HEK293 (cell line): ENCODE data around the gene SOAT2.

ENCODE experiments used
- CTCF ChIA-PET: fragments of 350-600 bp; formaldehyde crosslinking; extraction: SDS; loops from one replicate; lab custom pipeline; 2021; ENCODE audit warnings: antibody characterized with exemption; lab: Yijun Ruan, JAX
- POLR2A ChIA-PET: fragments of 300-600 bp; formaldehyde crosslinking; extraction: SDS; loops from one replicate; lab custom pipeline; 2020; ENCODE audit warnings: antibody characterized with exemption, inconsistent platforms; lab: Yijun Ruan, JAX
- H3K27ac ChIP-seq: fragments of 200-500 bp; sonication (Bioruptor generic); 2 replicates; pipeline ENCODE4 v1.5.1; 2014; ENCODE audit warnings: low read depth, low read length, control low read depth, inconsistent platforms; ENCODE audit errors: extremely low read depth
- H3K36me3 ChIP-seq, 2 experiments: fragments of 200-500 bp in 1 of 2; sonication (Bioruptor generic) in 1 of 2; 1 replicate in 1 of 2; 2 replicates in 1 of 2; pipeline ENCODE4 v1.5.1; 2014 to 2017; ENCODE audit warnings: inconsistent platforms in 2 of 2, low read length in 2 of 2; ENCODE audit not compliant: control insufficient read depth in 2 of 2, insufficient read depth in 1 of 2
- H3K4me1 ChIP-seq: fragments of 200-500 bp; sonication (Bioruptor generic); 2 replicates; pipeline ENCODE4 v1.5.1; 2014; ENCODE audit warnings: mild to moderate bottlenecking, low read length, inconsistent platforms; ENCODE audit not compliant: control insufficient read depth, insufficient read depth
- H3K4me3 ChIP-seq: 2 replicates; pipeline ENCODE4 v1.5.1; 2011; ENCODE audit warnings: low read depth, mild to moderate bottlenecking, control low read depth, low read length, moderate library complexity
- H3K9me3 ChIP-seq: fragments of 200-500 bp; sonication (Bioruptor generic); 2 replicates; pipeline ENCODE4 v1.5.1; 2014; ENCODE audit warnings: low read depth, low read length, inconsistent platforms; ENCODE audit not compliant: control insufficient read depth, insufficient read depth
- AEBP2 ChIP-seq: fragments of 450-650 bp; formaldehyde crosslinking; IDR thresholded peaks from 2 replicates; pipeline ENCODE4 v1.5.1; 2016; ENCODE audit warnings: missing biosample characterization, missing genetic modification characterization, borderline replicate concordance
- ATF2 ChIP-seq: fragments of 450-650 bp; formaldehyde crosslinking; IDR thresholded peaks from 2 replicates; pipeline ENCODE4 v1.5.1; 2016; ENCODE audit warnings: missing biosample characterization, missing genetic modification characterization, low read depth
- INSM2 ChIP-seq: fragments of 450-650 bp; formaldehyde crosslinking; IDR thresholded peaks from 2 replicates; pipeline ENCODE4 v1.5.1; 2016; ENCODE audit warnings: missing biosample characterization, missing genetic modification characterization
- KLF16 ChIP-seq: fragments of 450-650 bp; formaldehyde crosslinking; IDR thresholded peaks from 2 replicates; pipeline ENCODE4 v1.5.1; 2017; ENCODE audit warnings: missing biosample characterization, missing genetic modification characterization
- PATZ1 ChIP-seq: fragments of 450-650 bp; formaldehyde crosslinking; IDR thresholded peaks from 2 replicates; pipeline ENCODE4 v1.5.1; 2016; ENCODE audit warnings: missing biosample characterization, missing genetic modification characterization
- SP3 ChIP-seq: fragments of 450-650 bp; formaldehyde crosslinking; IDR thresholded peaks from 2 replicates; pipeline ENCODE4 v1.5.1; 2016; ENCODE audit warnings: missing biosample characterization, missing genetic modification characterization
- ZBTB17 ChIP-seq: fragments of 450-650 bp; formaldehyde crosslinking; IDR thresholded peaks from 2 replicates; pipeline ENCODE4 v1.5.1; 2016; ENCODE audit warnings: missing biosample characterization, missing genetic modification characterization
- ZFHX2 ChIP-seq: fragments of 450-650 bp; formaldehyde crosslinking; conservative IDR thresholded peaks from 2 replicates; pipeline ENCODE4 v1.5.1; 2016; ENCODE audit warnings: missing biosample characterization, missing genetic modification characterization
- ZNF10 ChIP-seq: fragments of 450-650 bp; formaldehyde crosslinking; IDR thresholded peaks from 2 replicates; pipeline ENCODE4 v1.5.1; 2017; ENCODE audit warnings: missing biosample characterization, missing genetic modification characterization
- ZNF184 ChIP-seq: fragments of 450-650 bp; IDR thresholded peaks from 2 replicates; pipeline ENCODE4 v1.5.1; 2018; ENCODE audit warnings: missing biosample characterization, mild to moderate bottlenecking, missing genetic modification characterization
- ZNF514 ChIP-seq: fragments of 450-650 bp; formaldehyde crosslinking; IDR thresholded peaks from 2 replicates; pipeline ENCODE4 v1.5.1; 2016; ENCODE audit warnings: missing biosample characterization, missing genetic modification characterization
- TF ChIP-seq, protein P1 (sequence below): fragments of 450-650 bp; formaldehyde crosslinking; conservative IDR thresholded peaks from 2 replicates; pipeline ENCODE4 v1.5.1; 2016; ENCODE audit warnings: low read depth, missing biosample characterization, missing genetic modification characterization
- TF ChIP-seq, protein P2 (sequence below): fragments of 450-650 bp; formaldehyde crosslinking; IDR thresholded peaks from 2 replicates; pipeline ENCODE4 v1.5.1; 2016; ENCODE audit warnings: missing biosample characterization, missing genetic modification characterization

The SOAT2 gene

GRCh38 chr12:53170215-53170614 is 66.9 kb downstream of the SOAT2 start (continued):
- TF ChIP-seq INSM2 (tag by site-specific recombination) (no peak), ZNF184 (no peak)
- TF ChIP-seq, all 188 proteins: peak for 1

GRCh38 chr12:53170876-53171724 is 67.8 kb downstream of the SOAT2 start:
- Histone ChIP-seq H3K4me1 (peaks cover 14% of the 10 kb centered on the region), H3K4me3 (no peak overlapping the region), H3K27ac (no peak overlapping the region; the same call in 1 of the 2 replicates), H3K36me3 (peaks cover 0 to 21% of the 10 kb centered on the region in 2 experiments; a peak in 2 of 3 replicates), H3K9me3 (no peaks in the 10 kb centered on the region)
- ChIA-PET POLR2A (interaction anchor here (1.5 to 2.9 kb wide), 4 partner anchors 10 to 123 kb away, joined by 3 to 18 read pairs (median 4); partner anchors contain the start of genes CSAD and ZNF740), CTCF (interaction anchor here (0.6 to 6.2 kb wide), 5 partner anchors 9 to 150 kb away, joined by 3 to 52 read pairs (median 3); partner anchors contain the start of gene ZNF740)
- no peak for TF ChIP-seq KLF16 (tag by site-specific recombination)
- TF ChIP-seq SP3 (tag by site-specific recombination), result peak; percentile 37; the same call in 1 of the 2 replicates
- TF ChIP-seq, protein P1, sequence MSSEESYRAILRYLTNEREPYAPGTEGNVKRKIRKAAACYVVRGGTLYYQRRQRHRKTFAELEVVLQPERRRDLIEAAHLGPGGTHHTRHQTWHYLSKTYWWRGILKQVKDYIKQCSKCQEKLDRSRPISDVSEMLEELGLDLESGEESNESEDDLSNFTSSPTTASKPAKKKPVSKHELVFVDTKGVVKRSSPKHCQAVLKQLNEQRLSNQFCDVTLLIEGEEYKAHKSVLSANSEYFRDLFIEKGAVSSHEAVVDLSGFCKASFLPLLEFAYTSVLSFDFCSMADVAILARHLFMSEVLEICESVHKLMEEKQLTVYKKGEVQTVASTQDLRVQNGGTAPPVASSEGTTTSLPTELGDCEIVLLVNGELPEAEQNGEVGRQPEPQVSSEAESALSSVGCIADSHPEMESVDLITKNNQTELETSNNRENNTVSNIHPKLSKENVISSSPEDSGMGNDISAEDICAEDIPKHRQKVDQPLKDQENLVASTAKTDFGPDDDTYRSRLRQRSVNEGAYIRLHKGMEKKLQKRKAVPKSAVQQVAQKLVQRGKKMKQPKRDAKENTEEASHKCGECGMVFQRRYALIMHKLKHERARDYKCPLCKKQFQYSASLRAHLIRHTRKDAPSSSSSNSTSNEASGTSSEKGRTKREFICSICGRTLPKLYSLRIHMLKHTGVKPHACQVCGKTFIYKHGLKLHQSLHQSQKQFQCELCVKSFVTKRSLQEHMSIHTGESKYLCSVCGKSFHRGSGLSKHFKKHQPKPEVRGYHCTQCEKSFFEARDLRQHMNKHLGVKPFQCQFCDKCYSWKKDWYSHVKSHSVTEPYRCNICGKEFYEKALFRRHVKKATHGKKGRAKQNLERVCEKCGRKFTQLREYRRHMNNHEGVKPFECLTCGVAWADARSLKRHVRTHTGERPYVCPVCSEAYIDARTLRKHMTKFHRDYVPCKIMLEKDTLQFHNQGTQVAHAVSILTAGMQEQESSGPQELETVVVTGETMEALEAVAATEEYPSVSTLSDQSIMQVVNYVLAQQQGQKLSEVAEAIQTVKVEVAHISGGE (tag by site-specific recombination), result no peak
- no peak for TF ChIP-seq AEBP2 (tag by site-specific recombination)
- no peak for TF ChIP-seq ATF2 (tag by site-specific recombination)
- TF ChIP-seq ZBTB17 (tag by site-specific recombination), result no peak
- TF ChIP-seq, protein P2, sequence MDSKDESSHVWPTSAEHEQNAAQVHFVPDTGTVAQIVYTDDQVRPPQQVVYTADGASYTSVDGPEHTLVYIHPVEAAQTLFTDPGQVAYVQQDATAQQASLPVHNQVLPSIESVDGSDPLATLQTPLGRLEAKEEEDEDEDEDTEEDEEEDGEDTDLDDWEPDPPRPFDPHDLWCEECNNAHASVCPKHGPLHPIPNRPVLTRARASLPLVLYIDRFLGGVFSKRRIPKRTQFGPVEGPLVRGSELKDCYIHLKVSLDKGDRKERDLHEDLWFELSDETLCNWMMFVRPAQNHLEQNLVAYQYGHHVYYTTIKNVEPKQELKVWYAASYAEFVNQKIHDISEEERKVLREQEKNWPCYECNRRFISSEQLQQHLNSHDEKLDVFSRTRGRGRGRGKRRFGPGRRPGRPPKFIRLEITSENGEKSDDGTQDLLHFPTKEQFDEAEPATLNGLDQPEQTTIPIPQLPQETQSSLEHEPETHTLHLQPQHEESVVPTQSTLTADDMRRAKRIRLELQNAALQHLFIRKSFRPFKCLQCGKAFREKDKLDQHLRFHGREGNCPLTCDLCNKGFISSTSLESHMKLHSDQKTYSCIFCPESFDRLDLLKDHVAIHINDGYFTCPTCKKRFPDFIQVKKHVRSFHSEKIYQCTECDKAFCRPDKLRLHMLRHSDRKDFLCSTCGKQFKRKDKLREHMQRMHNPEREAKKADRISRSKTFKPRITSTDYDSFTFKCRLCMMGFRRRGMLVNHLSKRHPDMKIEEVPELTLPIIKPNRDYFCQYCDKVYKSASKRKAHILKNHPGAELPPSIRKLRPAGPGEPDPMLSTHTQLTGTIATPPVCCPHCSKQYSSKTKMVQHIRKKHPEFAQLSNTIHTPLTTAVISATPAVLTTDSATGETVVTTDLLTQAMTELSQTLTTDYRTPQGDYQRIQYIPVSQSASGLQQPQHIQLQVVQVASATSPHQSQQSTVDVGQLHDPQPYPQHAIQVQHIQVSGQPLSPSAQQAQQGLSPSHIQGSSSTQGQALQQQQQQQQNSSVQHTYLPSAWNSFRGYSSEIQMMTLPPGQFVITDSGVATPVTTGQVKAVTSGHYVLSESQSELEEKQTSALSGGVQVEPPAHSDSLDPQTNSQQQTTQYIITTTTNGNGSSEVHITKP, result peak; percentile 71
- TF ChIP-seq PATZ1 (tag by site-specific recombination), result no peak
- TF ChIP-seq ZNF514 (tag by site-specific recombination), result no peak
- no peak for TF ChIP-seq ZNF10
- TF ChIP-seq ZFHX2 (tag by site-specific recombination), result 0 out of 2 replicates have a peak, but pooled peaks have one; percentile 34
